H7 (cell line): ENCODE measurements around the gene ZNF273. TPM values are rescaled to one million over a fixed set of nuclear protein-coding genes. Genes with fewer than 3 reads are reported as not detected.

Source experiments
- DNase-seq: peaks from one replicate; pipeline ENCODE4 v3.0.0; 2012
- H3K27me3 ChIP-seq: 2 replicates; pipeline ENCODE4 v1.6.0; 2011; ENCODE audit warnings: mild to moderate bottlenecking, low read length; ENCODE audit not compliant: control insufficient read depth, insufficient read depth
- H3K36me3 ChIP-seq: replicated peaks from 2 replicates; pipeline ENCODE4 v1.5.1; 2011; ENCODE audit warnings: low read length; ENCODE audit not compliant: control insufficient read depth, insufficient read depth
- H3K4me3 ChIP-seq: 2 replicates; pipeline ENCODE4 v1.5.1; 2011; ENCODE audit warnings: low read depth, mild to moderate bottlenecking, control low read depth, low read length, moderate library complexity; ENCODE audit not compliant: insufficient read depth
- total RNA-seq: library from RNA; depleted of rRNA; stranded (reverse); fragments of >200 nt; shearing (Covaris generic); gene quantifications from 2 replicates; pipeline ENCODE4 v1.2.3, GENCODE V29; 2014

The ZNF273 gene
- total RNA-seq, 1 experiment from 2014 or later, result 0.97 TPM

DNA sequence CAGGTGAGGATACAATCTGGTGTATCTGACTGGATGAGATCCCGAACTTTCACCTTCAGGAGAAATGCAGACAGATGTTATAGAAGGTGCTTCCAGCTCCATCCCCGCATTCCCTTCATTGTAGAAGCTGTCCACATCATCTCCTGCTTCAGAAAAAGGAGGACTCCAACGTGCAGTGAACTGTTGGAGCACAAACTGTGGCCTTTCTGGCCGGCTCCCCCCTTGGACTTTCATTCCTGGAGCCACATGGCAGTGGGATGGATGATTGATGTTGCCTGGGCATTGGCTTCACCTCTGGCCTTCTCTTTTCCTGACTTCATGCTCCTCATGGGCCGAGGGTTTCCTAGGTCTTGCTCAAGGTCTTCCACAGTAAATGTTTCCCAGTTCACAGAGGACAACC, 29.6 kb upstream of the ZNF273 start:
- Histone ChIP-seq H3K27me3 (no peaks in the 10 kb centered on the region; the same call in 1 of the 2 replicates), H3K36me3 (no peaks in the 10 kb centered on the region), H3K4me3 (no peak overlapping the region)
- peak; percentile 9 for DNase-seq

DNA sequence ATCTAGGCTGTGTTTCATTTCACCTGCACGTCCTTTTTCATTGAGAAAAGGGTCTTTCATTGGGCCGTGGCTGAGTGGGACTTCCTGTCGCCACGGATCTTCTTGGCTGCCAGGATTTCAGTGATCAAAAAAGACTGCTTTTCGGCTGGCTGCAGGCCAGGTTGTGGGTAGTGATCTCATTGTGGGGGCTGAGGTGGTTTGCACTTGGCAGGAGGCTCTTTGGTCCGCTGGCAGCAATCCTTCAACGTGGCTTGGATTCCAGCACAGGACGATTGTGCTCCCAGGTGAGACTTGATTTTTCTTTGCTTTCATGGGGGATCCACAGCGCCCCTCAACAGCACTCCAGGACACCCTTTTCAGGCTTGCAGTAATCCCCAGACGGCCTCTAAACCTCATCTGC, 29.0 kb upstream of the ZNF273 start:
- H3K36me3 ChIP-seq, result no peaks in the 10 kb centered on the region
- no peak overlapping the region for H3K4me3 ChIP-seq
- no peaks in the 10 kb centered on the region; the same call in 1 of the 2 replicates for H3K27me3 ChIP-seq
- DNase-seq, result peak; percentile 8

DNA sequence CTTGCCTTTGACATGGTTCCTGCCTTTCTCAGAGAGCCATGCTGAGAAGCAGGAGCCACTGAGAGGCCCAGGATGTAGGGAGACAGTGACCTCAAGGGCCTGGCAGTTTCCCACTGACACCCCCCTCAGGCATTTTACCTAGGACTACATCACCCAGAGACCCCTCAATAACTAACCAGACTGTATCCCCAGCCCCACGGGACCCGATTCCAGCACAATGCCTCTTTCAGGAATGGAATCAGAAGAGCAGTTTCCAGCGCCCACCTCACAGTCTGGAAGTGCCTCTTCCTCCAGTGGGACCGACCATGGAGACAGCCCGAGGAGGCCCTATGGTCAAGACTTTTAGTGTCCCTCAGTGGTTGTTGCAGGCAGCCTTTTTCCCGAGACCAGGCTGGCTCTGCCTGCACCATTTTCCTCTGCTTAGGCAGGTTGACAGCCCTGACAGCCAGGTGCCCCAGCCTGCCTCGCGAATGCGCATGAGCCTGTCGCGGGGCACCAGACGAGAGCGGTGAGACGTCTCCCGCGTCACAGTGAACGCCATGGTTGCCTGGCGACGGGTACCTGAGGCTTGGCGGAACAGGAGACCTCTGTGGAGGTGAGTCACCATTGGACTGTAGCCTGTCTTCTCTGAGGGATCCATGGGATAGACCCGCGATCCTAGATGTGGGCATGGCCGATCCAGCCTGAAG, 28.4 kb upstream of the ZNF273 start:
- no peak overlapping the region for H3K4me3 ChIP-seq
- H3K36me3 ChIP-seq, result no peaks in the 10 kb centered on the region
- peak; percentile 12 for DNase-seq
- no peaks in the 10 kb centered on the region; the same call in 1 of the 2 replicates for H3K27me3 ChIP-seq

DNA sequence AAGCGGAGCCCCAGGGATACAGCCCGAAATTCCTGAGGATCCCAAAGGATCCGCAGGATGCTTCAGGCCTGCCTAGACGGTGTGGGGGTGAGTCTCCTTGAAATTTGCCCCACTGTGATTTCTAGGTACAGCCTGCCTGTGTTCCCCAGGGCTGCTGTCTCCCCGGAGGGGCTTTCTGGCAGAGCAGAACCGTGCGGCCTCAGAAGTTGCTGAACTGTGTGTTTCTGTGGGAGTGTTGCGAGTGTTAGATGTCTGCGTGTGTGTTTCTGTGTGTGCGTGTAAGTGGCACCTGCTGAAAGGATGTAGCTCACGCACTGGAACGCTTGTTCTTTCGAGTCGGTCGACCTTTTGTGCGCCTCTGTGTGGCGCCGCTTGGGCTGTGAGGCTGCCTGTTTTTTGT, 27.8 kb upstream of the ZNF273 start:
- Histone ChIP-seq H3K27me3 (no peaks in the 10 kb centered on the region; the same call in 1 of the 2 replicates), H3K36me3 (no peaks in the 10 kb centered on the region), H3K4me3 (no peak overlapping the region)
- DNase-seq, result peak; percentile 14

DNA sequence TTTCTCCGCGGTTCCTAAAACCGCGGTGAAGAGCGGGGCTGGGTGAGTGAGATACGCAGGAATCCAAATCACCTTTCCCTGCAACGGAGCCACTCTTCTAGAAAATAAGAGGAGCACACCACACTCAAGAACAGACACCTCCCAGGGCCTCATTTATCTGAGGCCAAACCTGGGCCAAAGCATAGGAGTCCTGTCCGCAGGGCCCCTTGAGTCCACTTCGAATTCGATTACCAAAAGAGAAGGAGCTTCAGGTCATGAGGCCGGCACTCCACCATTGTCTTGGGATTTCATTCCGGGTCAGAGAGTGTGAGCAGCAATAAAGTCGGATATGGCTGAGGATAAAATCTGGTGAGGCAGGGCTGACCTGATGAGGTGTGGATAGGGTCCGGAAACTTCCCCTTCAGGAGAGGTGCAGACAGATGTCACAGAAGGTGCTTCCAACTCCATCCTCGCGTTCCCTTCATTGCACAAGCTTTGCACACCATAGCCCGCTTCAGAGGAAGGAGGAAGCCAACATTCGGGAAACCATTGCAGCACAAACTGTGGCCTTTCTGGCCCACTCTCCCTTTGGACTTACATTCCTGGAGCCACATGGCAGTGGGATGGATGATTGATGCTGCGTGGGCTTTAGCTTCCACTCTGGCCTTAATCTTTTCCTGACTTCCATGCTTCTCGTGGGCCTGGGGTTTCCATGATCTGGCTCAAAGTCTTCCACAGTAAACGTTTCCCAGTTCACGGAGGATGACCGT, 27.2 kb upstream of the ZNF273 start:
- DNase-seq, result peak; percentile 9
- H3K36me3 ChIP-seq, result no peaks in the 10 kb centered on the region
- H3K27me3 ChIP-seq, result no peaks in the 10 kb centered on the region; the same call in 1 of the 2 replicates
- no peak overlapping the region for H3K4me3 ChIP-seq

DNA sequence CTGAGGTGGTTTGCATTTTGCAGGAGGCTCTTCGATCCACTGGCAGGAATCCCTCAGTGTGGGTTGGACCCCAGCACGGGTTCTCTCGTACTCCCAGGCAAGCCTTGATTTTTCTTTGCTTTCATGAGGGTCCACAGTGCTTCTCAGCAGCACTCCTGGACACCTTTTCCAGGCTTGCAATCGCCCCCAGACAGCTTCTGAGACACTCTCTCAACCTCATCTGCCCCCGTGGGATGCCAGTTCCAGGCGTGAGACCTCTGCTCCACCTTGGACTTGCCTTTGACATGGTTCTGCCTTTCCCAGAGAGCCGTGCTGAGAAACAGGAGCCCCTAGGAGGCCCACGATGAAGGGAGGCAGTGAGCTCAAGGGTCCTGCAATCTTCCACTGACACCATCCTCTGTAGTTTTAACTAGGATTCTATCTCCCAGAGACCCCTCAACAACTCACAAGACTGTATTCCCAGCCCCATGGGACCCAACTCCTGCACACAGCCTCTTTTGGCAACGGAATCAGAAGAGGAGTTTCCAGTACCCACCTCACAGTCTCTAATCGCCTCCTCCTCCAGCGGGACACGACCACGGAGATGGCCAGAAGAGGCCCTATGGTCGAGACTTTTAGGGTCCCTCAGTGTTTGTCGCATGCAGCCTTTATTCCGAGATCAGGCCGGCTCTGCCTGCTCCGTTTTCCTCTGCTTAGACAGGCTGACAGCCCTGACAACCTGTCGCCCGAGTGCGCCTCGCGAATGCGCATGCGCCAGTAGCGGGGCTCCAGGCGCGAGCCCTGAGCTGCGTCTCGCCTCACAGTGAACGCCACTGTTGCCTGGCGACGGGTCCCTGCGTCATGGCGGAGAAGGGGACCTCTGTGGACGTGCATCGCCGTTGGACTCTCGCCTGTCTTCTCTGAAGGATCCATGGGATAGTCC, 26.0 kb upstream of the ZNF273 start:
- Histone ChIP-seq H3K36me3 (no peaks in the 10 kb centered on the region), H3K27me3 (no peaks in the 10 kb centered on the region; the same call in 1 of the 2 replicates), H3K4me3 (peak overlapping the region; percentile 24; the same call in 1 of the 2 replicates)
- peak; percentile 96 for DNase-seq

DNA sequence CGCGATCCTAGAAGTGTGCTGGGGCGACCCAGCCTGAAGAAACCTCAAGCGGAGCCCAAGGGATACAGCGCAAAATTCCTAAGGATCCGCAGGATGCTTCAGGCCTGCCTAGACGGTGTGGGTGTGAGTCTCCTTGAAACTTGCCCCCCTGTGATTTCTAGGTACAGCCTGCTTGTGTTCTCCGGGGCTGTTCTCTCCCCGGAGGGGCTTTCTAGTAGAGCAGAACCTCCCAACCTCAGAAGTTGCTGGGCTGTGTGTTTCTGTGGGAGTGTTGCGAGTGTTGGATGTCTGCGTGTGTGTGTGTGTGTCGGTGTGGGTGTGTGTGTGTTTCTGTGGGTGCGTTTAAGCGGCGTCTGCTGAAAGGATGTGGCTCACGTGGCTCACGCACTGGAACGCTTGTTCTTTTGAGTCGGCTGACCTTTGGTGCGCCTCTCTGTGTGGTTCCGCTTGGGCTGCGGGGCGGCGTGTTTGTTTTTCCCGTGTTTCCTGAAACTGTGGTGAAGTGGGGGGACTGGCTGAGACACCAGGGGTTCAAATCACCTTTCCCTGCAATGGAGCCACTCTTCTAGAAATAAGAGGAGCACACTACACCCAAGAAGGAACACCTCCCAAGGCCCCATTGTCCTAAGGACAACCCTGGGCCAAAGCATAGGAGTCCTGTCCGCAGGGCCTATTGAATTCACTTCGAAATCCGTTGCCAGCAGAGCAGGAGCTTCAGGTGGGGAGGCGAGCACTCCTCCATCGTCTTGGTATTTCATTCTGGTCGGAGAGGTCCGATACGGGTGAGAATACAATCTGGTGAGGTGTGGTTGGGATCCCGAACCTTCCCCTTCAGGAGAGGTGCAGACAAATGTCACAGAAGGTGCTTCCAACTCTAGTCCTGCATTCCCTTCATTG, 25.1 kb upstream of the ZNF273 start:
- peak overlapping the region; percentile 24; the same call in 1 of the 2 replicates for H3K4me3 ChIP-seq
- DNase-seq, result peak; percentile 19
- H3K27me3 ChIP-seq, result peaks cover 2% of the 10 kb centered on the region; the same call in 1 of the 2 replicates
- H3K36me3 ChIP-seq, result no peaks in the 10 kb centered on the region

DNA sequence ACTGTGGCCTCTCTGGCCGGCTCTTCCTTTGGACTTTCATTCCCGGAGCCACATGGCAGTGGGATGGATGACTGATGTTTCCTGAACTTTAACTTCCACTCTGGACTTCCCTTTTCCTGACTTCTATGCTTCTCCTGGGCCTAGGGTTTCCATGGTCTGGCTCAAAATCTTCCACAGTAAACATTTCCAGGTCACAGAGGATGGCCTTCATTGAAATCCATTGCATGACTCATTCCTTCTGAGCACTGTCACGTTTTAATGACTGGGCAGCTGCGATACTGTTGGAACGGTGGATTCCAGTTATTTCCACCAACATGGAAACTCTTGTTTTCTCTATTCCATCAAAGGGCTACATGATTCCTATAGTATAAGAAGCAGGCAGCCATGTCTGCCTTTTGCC, 24.4 kb upstream of the ZNF273 start:
- H3K4me3 ChIP-seq, result no peak overlapping the region
- H3K36me3 ChIP-seq, result no peaks in the 10 kb centered on the region
- H3K27me3 ChIP-seq, result peaks cover 2% of the 10 kb centered on the region; the same call in 1 of the 2 replicates
- no peak for DNase-seq

DNA sequence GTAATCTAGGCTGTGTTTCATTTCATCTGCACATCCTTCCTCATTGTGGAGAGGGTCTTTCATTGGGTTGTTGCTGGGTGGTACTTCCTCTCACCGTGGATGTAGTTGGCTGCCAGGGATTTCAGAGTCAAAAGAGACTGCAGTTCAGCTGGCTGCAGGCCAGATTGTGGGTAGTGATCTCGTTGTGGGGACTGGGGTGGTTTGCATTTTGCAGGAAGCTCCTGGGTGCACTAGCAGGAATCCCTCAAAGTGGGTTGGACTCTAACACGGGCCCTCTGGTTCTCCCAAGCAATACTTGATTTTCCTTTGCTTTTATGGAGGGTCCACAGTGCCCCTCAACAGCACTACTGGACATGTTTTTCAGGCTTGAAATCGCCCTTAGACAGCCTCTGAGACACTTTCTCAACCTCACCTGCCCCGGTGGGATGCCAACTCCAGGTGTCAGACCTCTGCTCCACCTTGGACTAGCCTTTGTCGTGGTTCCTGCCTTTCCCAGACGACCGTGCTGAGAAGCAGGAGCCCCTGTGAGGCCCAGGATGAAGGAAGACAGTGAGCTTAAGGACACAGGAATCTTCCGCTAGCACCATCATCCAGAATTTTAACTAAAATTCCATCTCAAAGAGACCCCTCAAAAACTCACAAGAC, 23.9 kb upstream of the ZNF273 start:
- DNase-seq, result peak; percentile 7
- Histone ChIP-seq H3K27me3 (peaks cover 3% of the 10 kb centered on the region; the same call in 1 of the 2 replicates), H3K4me3 (no peak overlapping the region), H3K36me3 (no peaks in the 10 kb centered on the region)

DNA sequence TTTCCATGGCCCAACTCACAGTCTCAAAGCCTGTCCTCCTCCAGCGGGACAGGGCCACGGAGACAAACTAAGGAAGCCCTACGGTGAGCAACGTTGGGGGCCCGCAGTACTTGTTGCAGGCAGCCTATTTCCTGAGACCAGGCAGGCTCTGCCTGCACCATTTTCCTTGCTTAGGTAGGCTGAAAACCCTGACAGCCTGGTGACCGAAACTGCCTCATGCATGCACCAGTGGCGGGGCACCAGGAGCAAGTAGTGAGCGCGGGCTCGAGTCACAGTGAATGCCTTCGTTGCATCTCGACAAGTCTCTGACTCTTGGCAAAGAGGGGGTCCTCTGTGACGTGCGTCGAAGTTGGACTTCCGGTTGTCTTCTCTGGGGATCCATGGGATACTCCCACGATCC, 23.3 kb upstream of the ZNF273 start:
- Histone ChIP-seq H3K36me3 (no peaks in the 10 kb centered on the region), H3K27me3 (peaks cover 5% of the 10 kb centered on the region; the same call in 1 of the 2 replicates), H3K4me3 (no peak overlapping the region)
- peak; percentile 14 for DNase-seq

DNA sequence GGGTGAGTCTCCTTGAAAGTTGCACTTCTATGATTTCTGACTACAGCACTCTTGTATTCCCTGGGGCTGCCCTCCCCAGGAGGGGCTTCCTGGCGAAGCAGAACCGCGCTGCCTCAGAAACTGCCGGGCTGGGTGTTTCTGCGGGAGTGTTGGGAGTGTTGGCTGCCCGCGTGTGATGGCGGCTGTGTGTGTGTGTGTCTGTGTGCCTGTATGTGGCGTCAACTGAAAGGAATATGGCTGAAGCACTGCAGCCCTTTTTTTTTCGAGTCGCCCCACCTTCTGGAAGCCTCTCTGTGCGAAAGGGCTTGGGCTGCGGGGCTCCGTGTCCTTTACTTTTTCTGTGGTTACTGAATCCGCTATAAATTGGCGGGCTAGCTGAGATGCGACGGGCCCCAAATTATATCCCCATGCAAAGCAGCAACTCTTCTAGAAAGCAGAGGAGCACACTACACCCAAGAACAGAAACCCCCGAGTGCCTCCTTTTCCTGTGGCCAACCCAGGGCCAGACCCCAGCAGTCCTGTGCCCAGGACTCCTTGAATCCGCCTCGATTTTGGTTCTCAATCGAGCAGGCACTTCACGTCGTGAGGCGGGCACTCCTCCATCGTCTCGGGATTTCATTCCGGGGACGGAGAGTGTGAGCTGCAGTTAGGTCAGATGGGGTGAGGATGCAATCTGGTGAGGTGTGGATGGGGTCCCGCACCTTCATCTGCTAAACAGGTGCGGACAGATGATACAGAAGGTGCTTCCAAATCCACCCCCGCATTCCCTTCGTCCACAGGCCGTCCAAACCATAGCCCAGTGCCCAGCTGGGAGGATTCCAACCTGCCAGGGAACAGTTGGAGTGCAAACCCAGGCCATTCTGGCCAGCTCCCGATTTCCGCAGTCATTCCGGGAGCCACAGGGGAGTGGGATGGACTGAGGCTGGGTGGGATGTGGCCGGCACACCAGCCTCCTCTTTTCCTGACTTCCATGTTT, 22.5 kb upstream of the ZNF273 start:
- DNase-seq, result peak; percentile 14
- Histone ChIP-seq H3K27me3 (peaks cover 5% of the 10 kb centered on the region; the same call in 1 of the 2 replicates), H3K4me3 (no peak overlapping the region), H3K36me3 (no peaks in the 10 kb centered on the region)
